Panc1 (cell line): Measurements from ENCODE around the gene RARRES2. TPM values are rescaled to one million over a fixed set of nuclear protein-coding genes. Genes with fewer than 3 reads are reported as not detected.

Experiments
- ATAC-seq: fragments of 200-7000 bp; cut with Tn5 transposase; 2 replicates; pipeline ENCODE4 v1.9.1; 2020; ENCODE audit warnings: mild to moderate bottlenecking, moderate library complexity
- BruUV-seq: library from RNA; stranded (reverse); fragments of 400-500 nt; replicated peaks from 2 replicates; lab custom pipeline; 2021; lab: Mats Ljungman, UMichigan
- CTCF ChIA-PET: fragments of 300-600 bp; sonication (Branson Sonifier 250); formaldehyde crosslinking; loops from one replicate; lab custom pipeline; 2022; ENCODE audit warnings: antibody characterized with exemption; lab: Charles Lee
- POLR2A ChIA-PET: fragments of 300-600 bp; sonication (Branson Sonifier 250); formaldehyde crosslinking; loops from one replicate; lab custom pipeline; 2022; ENCODE audit warnings: antibody characterized with exemption; lab: Charles Lee
- DNase-seq: peaks from one replicate; pipeline ENCODE4 v3.0.0-alpha.2; 2010; ENCODE audit warnings: low read depth, low spot score
- H3K27ac ChIP-seq: 2 replicates; pipeline ENCODE4 v1.5.1; 2011; ENCODE audit warnings: mild to moderate bottlenecking, low read length, inconsistent platforms
- H3K27me3 ChIP-seq: fragments of 200-500 bp; sonication (Bioruptor generic); 2 replicates; pipeline ENCODE4 v1.6.0; 2014; ENCODE audit warnings: low read length, inconsistent platforms; ENCODE audit not compliant: control insufficient read depth, insufficient read depth
- H3K36me3 ChIP-seq: fragments of 200-500 bp; sonication (Bioruptor generic); 2 replicates; pipeline ENCODE4 v1.5.1; 2014; ENCODE audit warnings: inconsistent platforms, mild to moderate bottlenecking, low read length, moderate library complexity; ENCODE audit not compliant: control insufficient read depth, insufficient read depth
- H3K4me1 ChIP-seq: 2 replicates; pipeline ENCODE4 v1.5.1; 2011; ENCODE audit warnings: inconsistent platforms, mild to moderate bottlenecking, low read length, moderate library complexity; ENCODE audit not compliant: control insufficient read depth, insufficient read depth
- H3K4me3 ChIP-seq, 2 experiments: 2 replicates each; pipeline ENCODE4 v1.5.1; 2011 to 2012; ENCODE audit warnings: low read depth in 2 of 2, low read length in 2 of 2, mild to moderate bottlenecking in 2 of 2, inconsistent platforms in 1 of 2, moderate library complexity in 1 of 2
- H3K9me3 ChIP-seq: fragments of 200-500 bp; sonication (Bioruptor generic); 2 replicates; pipeline ENCODE4 v1.5.1; 2014; ENCODE audit warnings: low read depth, mild to moderate bottlenecking, inconsistent platforms, low read length, moderate library complexity; ENCODE audit not compliant: control insufficient read depth, insufficient read depth
- POLR2AphosphoS5 ChIP-seq: IDR thresholded peaks from 2 replicates; pipeline ENCODE4 v1.6.1; 2012; ENCODE audit warnings: mild to moderate bottlenecking, low read depth, low read length, moderate library complexity
- SIN3A ChIP-seq: IDR thresholded peaks from 2 replicates; pipeline ENCODE4 v1.6.1; 2012; ENCODE audit warnings: low read depth, mild to moderate bottlenecking, low read length, moderate library complexity, borderline replicate concordance; ENCODE audit not compliant: insufficient read depth
- TCF7L2 ChIP-seq: IDR thresholded peaks from 2 replicates; pipeline ENCODE4 v1.6.1; 2011; ENCODE audit warnings: mild to moderate bottlenecking, low read depth, low read length, inconsistent platforms
- in situ Hi-C: cut with HindIII; loops from 2 replicates; pipeline ENCODE4 v1.10.0; 2016; ENCODE audit warnings: low sequenced_read_pairs, low pct_unique_long_range_greater_than_20kb
- intact Hi-C: fragments of 100-400 bp; cut with micrococcal nuclease; formaldehyde crosslinking; loops from one replicate; pipeline ENCODE4 v1.10.0; 2022; ENCODE audit not compliant: unreplicated experiment
- total RNA-seq: library from RNA; stranded (reverse); gene quantifications from one replicate; pipeline ENCODE4 v1.2.1, GENCODE V29; 2021; ENCODE audit not compliant: unreplicated experiment
- TF ChIP-seq, protein P1 (sequence below): fragments of 450-650 bp; IDR thresholded peaks from 2 replicates; pipeline ENCODE4 v1.5.1; 2017; ENCODE audit warnings: mild to moderate bottlenecking
- TF ChIP-seq, protein P2 (sequence below), 2 experiments: IDR thresholded peaks; 2 replicates each; pipeline ENCODE4 v1.6.1; 2011 to 2012; ENCODE audit warnings: low read depth in 2 of 2, control low read depth in 1 of 2, low read length in 1 of 2, mild to moderate bottlenecking in 1 of 2, moderate library complexity in 1 of 2; ENCODE audit not compliant: insufficient read depth in 1 of 2

RARRES2 gene
- total RNA-seq, 1 experiment from 2014 or later, result 1.1 TPM

- no peak for ATAC-seq
- ChIA-PET CTCF (no interaction called here), POLR2A (no interaction called here)
- Histone ChIP-seq H3K9me3 (no peaks in the 10 kb centered on the region), H3K4me1 (peaks cover 26% of the 10 kb centered on the region), H3K27me3 (no peaks in the 10 kb centered on the region), H3K4me3 (no peak overlapping the region), H3K27ac (no peak overlapping the region; the same call in 1 of the 2 replicates), H3K36me3 (no peaks in the 10 kb centered on the region)
- no peak for DNase-seq
- BruUV-seq, result no TSS peak
- TF ChIP-seq TCF7L2, result no peak
- intact Hi-C loops (no loop called here), in situ Hi-C loops (no loop called here)
Observed at GRCh38 chr7:150325110-150325611, 16.3 kb downstream of the RARRES2 start.

DNA sequence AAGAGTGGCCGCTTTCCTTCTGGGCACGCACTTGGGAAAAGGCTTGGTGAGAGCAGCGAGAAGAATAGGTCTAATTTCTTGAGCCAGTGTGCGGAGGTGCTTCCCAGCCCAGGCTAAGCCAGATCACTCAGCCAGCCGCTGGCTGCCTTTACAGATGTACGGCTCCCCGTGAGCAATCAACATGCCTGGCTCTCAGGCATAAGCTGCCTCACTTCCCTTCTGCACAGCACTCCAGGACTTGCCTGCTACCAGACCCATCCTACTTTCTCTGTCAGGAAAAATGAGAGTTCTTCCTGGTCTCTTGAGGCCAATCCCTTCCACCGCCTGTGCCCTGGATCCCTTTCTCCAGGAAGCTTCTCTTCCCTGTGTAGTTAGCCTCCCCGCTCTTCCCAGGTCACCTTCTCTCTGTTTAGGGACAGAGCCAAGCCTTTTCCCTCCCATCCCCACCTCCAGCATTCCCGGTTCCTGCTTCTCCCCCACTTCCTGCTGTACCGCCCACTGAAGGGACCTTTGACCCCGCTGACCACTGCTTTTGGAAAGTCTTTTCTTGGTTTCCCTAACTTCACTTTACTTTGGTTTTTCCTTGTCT is 17.0 kb downstream of the RARRES2 start:
- peaks cover 26% of the 10 kb centered on the region for H3K4me1 ChIP-seq
- ATAC-seq (peak; percentile 37), DNase-seq (no peak)
- TF ChIP-seq TCF7L2 (no peak), POLR2AphosphoS5 (no peak), SIN3A (no peak)
- TF ChIP-seq, protein P1, sequence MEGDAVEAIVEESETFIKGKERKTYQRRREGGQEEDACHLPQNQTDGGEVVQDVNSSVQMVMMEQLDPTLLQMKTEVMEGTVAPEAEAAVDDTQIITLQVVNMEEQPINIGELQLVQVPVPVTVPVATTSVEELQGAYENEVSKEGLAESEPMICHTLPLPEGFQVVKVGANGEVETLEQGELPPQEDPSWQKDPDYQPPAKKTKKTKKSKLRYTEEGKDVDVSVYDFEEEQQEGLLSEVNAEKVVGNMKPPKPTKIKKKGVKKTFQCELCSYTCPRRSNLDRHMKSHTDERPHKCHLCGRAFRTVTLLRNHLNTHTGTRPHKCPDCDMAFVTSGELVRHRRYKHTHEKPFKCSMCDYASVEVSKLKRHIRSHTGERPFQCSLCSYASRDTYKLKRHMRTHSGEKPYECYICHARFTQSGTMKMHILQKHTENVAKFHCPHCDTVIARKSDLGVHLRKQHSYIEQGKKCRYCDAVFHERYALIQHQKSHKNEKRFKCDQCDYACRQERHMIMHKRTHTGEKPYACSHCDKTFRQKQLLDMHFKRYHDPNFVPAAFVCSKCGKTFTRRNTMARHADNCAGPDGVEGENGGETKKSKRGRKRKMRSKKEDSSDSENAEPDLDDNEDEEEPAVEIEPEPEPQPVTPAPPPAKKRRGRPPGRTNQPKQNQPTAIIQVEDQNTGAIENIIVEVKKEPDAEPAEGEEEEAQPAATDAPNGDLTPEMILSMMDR, result no peak
- TF ChIP-seq, protein P2, sequence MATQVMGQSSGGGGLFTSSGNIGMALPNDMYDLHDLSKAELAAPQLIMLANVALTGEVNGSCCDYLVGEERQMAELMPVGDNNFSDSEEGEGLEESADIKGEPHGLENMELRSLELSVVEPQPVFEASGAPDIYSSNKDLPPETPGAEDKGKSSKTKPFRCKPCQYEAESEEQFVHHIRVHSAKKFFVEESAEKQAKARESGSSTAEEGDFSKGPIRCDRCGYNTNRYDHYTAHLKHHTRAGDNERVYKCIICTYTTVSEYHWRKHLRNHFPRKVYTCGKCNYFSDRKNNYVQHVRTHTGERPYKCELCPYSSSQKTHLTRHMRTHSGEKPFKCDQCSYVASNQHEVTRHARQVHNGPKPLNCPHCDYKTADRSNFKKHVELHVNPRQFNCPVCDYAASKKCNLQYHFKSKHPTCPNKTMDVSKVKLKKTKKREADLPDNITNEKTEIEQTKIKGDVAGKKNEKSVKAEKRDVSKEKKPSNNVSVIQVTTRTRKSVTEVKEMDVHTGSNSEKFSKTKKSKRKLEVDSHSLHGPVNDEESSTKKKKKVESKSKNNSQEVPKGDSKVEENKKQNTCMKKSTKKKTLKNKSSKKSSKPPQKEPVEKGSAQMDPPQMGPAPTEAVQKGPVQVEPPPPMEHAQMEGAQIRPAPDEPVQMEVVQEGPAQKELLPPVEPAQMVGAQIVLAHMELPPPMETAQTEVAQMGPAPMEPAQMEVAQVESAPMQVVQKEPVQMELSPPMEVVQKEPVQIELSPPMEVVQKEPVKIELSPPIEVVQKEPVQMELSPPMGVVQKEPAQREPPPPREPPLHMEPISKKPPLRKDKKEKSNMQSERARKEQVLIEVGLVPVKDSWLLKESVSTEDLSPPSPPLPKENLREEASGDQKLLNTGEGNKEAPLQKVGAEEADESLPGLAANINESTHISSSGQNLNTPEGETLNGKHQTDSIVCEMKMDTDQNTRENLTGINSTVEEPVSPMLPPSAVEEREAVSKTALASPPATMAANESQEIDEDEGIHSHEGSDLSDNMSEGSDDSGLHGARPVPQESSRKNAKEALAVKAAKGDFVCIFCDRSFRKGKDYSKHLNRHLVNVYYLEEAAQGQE (IDR thresholded peaks at IDR 0.05; ENCODE audit: insufficient read depth in 1 of 2, low read depth in 2 of 2, low read length in 1 of 2), result no peak
- intact Hi-C loops, result no loop called here
- no peaks in the 10 kb centered on the region for H3K36me3 ChIP-seq
- peak overlapping the region; percentile 57 to 80 for H3K4me3 ChIP-seq
- POLR2A ChIA-PET, result interaction anchor here (0.6 kb wide), 1 partner anchor 294 kb away, joined by 6 read pairs; no protein-coding TSS in a partner anchor
- in situ Hi-C loops, result no loop called here
- peak overlapping the region; percentile 92 for H3K27ac ChIP-seq
- no TSS peak for BruUV-seq
- CTCF ChIA-PET, result no interaction called here
- no peaks in the 10 kb centered on the region for H3K27me3 ChIP-seq
- no peaks in the 10 kb centered on the region for H3K9me3 ChIP-seq

DNA sequence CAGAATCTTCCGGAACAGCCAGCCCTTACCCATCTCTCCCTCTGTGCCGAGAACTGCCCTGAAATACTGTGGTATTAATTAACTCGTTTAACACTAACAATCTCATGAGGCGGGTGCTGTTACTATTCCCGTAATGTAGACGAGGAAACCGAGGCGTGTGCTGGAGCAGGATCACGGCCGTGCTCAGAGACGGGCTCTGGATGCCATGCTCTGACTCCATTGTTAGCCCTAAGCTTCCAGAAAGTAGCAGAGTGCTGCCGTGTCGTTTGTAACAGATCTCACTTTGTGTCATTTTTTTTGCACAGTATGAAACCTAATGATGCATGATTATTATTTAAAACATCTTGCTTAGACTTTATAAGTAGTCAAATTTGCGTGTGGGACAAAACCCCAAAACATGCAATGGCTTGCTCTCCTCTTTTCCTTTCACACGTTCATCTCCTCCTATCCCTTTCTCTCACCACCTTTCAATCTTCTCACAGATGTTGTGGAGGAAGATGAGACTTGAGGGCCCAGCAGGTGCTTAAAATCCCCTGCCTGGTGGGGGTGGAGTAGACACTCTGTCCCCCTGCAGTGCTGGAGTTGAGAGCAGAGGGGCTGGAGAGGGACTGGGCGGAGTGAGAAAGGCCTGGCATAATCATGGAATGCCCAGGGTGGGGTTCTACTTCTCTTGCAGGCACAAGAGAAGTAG is 17.6 kb downstream of the RARRES2 start:
- H3K36me3 ChIP-seq, result no peaks in the 10 kb centered on the region
- TF ChIP-seq SIN3A (no peak), TCF7L2 (no peak), POLR2AphosphoS5 (no peak)
- TF ChIP-seq, protein P1, result no peak
- TF ChIP-seq, protein P2 (IDR thresholded peaks at IDR 0.05; ENCODE audit: insufficient read depth in 1 of 2, low read depth in 2 of 2, low read length in 1 of 2), result no peak
- intact Hi-C loops, result no loop called here
- POLR2A ChIA-PET, result no interaction called here
- no peaks in the 10 kb centered on the region for H3K27me3 ChIP-seq
- BruUV-seq, result TSS peak; percentile 51
- no peaks in the 10 kb centered on the region for H3K9me3 ChIP-seq
- H3K4me3 ChIP-seq, result peak overlapping the region; percentile 57 to 80
- H3K27ac ChIP-seq, result peak overlapping the region; percentile 92
- peaks cover 26% of the 10 kb centered on the region for H3K4me1 ChIP-seq
- in situ Hi-C loops, result no loop called here
- DNase-seq (no peak), ATAC-seq (peak; percentile 43; the same call in 1 of the 2 replicates)
- CTCF ChIA-PET, result no interaction called here
